Measurements from ENCODE around the gene SPOCD1.

SPOCD1 gene

DNA sequence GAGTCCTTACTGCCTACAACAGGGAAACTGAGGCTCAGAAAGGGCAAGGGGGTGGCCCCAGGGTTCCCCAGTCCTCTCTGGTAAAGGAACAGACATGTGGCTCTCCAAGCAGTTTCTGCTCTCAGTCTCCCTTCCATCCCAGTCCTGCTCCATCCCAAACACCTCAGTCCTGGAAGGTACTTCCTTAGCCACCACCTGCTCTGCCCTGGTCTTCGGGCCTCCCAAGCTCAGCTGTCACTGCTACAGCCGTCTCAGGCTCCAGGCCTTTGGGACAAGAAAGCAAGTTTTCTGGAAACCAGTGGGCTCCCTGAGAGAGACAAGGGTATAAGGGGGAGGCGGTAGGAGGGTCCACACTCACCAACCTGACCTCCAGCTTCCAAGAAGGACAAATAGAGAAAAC is 28.6 kb downstream of the SPOCD1 start:
- no peak for DNase-seq

DNA sequence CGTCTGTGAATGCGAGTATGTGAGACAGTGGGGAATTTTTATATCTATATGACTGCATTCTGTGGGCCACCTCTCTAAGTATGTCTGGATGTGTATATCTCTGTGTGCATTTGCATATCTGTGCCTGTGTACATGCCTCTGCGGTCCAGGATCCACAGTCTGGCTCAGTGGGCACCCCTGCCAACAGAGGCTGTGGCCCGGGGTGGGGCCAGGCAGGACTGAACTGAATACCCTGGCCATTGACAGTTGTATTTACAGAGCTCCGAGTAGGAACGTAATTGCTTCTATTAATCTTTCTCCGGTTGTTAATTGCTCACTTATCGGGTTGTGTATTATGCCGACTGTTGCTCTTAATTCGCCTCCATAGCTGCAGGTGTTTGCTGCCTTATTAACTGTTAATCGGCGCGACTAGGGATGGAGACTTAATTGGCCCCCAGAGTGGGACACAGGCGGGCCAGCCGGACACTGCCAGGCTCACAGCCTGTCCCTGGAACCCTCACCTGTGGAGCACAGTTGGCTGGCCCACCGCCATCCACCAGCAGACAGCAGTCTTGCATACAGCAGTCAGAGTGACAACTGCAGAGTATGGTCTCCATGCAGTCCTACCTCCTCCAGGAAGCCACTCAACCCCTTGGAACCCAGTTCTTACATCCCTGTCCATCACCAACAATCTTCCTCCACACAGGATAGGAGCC is 29.3 kb downstream of the SPOCD1 start:
- DNase-seq, result no peak

DNA sequence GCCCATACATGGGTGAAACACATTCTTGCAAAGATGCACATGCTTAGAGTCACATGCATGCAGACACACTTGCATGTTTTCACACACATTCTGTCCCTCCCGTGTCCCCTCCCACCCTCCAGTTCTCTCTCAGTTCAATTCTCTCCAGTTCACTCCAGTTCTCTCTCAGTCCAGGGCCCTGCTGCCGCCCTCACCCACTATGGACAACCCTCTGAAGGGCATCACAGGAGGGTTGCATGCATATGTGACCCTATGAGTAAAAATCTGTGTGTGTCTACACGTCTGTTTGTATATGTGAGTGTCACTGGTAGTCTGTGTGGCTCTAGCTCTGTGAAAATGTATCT is 29.9 kb downstream of the SPOCD1 start:
- no peak for DNase-seq

DNA sequence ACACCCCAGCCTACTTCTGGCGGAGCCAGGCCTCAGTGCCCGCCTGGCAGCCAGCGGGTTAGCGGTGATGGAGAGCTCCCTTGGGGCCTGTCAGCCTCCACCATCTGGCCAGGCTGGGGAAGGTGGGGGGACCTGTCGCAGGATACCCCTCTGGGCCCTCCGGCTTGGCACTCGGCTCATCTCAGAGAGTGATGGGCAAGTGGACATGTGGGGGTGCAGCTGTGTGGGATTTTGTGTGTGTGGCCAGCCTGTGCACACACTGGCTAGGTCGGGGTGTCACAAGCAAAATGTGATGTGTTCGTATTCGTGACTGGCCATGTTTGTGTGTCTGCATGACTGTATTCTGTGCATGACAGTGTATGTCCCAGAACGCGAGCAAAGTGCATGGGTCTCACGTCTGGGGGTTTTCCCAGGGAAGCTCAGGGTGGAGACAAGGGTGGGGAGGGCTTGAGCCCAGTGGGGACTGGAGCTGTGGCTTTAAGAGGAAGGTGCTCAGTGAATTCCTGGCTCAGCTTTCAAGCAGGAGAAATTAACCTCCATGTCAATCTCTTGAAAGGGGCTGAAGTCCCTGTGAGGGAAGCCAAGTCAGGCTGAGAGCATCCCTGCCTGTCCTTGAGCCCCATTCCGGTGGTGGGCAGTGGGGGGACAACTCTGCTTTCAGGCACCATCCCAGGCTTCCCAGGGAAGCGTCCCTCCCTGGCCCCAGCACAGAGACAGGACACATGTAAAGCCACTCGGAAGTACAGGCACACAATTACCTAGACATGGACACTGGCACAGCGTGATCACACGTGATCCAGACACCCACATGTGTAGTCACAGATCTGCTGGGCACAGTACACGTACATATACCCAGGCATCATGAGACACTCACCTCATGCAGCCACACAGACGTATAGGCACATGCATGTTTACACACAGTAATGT is 30.5 kb downstream of the SPOCD1 start:
- no peak for DNase-seq

DNA sequence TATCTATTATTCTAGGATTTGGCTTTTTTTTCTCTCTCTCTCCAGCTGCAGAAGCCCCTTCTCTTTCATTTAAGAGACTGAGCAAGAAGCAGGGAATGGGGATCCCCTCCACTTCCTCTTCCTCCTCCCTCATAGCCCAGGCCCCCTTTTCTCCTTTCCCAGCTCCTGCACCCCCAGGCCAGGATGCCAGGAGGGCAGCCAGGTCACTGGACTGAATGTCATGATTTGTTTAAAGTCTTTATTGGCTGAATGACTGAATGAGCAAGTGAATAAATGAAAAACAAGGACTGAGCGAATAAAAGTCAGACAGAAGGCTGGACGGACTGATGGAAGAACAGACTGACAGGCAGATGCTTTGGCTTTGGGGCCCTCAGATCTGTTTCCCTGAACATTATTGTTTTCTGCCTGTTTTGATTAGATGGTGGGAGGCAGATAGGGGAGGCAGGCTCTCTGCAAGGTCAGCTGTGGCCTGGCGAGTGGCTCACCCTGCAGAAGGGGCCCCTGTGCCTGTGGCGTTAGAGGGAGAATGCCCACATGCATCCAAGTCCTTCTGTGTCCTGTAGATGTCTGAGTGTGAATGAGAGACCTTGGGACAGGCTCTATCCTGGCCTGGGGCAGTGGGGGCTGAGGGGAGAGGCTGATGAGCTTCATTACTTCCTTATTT is 31.3 kb downstream of the SPOCD1 start:
- no peak for DNase-seq

DNA sequence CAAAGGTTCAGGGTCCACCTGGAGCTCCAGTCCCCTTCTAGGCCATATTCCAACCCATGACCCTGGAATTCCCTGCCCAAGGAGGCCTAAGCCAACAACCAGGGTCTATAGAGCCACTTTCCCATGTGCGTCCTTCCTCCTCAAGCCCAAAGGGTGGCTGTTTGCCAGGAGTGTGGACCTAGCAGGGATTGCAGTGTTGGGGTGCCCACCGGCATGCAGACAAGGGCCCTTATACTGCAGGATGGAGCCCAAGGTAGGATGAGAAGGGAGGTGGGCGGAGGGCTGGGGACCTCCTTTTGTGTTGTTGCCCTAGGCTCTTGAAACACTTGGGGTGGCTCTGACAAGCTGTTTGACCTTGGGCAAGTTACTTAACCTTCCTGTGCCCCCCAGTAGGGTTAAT is 32.0 kb downstream of the SPOCD1 start:
- no peak for DNase-seq

DNA sequence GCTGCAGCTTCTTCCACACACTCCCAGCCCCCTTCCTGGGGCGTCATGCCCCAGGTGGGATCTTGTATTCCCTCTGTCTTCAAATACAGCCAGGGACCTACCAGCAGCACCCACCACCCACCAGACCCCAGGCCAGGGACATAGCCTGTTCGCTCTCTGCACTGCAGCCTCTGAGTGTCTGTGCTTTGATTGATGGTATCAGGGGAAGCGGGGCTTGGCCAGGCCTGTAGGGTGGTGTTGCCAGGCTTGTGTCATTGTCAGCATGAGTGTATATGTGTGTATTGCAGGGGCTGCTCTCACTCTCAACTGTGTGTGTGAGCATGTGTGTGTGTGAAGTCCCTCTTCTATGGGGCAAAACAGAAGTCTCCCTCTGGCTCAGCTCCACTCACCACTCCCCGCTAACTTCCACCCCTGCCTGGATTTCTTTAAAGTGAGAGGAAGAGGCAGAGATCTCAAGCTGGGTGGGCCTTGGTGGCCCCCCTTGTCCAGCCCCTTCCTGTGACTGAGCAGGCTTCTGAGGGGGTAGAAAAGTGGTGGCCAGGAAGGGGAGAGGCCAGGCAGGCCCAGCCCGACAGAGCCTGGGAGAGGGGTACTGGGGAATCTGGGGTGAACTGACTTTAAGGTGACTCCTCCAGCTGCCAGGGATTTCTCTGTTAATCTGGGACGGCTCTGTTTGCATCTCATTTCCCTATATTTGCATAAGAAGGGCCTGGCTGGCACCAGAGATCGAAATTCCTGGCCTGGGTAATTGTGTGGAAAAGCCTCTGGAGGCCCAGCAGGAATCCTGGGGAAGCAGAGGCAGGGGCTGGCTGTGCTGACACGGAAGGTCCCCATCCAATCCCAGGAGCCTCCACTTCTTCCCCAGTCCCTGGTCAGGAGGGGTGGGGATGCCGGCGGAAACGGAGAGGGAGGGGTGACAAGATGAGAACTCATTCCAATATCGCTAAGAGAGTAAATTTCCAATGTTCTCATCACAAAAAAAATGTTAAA is 33.1 kb downstream of the SPOCD1 start:
- no peak for DNase-seq

DNA sequence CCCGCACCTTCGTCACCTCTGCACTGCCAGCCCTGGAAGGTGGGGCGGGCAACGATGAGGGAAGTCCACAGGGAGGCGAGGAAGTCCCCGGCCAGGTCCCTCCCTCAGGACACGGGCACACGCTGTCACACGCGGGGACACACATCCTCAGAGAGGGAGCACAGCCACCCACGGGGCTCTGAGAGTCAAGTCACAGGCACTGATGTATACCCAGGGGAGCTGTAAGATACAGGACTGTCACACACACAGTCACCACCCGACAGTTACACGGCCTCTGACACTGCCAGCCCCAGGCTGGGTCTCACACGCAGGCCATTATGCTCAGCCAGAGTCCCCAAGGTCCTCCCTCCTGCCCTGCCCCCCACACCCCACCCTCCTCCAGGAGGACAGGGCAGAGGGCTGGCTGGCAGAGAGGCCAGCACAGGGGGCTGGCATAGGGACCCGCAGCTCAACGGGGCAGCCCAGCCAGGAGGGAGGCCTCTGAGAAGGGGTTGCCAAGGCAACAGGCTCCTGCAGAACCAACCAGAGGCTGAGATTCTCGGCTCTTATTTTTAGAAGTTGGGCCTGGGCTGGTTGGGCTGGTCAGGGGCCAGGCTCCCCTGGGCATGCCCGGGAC is 34.0 kb downstream of the SPOCD1 start:
- peak in 2 of 14 donors; percentile 28 to 68 for DNase-seq

DNA sequence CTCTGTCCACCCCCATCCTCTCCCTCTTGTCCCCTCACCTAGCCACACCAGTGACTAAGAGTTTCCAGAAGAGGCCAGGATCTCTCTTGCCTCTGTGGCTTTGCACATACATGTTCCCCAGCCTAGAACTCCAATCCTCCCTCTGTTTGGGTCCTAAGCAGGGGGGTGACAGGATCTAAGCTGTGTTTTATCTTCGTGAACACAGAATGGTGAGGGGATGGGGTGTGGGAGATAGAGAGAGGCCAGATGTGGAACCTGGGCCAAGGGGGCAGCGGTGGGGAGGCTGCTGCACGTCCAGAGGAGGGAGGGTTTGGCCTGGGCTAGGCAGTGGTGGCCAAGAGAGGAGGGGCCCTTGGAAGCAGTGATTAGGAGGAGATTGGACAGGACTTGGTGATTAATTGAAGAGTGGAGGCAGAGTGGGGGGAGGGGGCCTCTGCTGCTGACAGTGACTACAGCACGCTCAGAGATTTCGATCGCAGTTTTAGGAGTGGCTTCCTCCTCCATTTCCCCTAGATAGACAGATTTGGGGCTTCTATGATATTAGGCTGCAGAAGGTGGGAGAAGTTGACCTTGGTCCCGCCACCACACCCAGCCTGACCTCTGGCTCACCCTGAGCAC is 34.6 kb downstream of the SPOCD1 start:
- no peak for DNase-seq

DNA sequence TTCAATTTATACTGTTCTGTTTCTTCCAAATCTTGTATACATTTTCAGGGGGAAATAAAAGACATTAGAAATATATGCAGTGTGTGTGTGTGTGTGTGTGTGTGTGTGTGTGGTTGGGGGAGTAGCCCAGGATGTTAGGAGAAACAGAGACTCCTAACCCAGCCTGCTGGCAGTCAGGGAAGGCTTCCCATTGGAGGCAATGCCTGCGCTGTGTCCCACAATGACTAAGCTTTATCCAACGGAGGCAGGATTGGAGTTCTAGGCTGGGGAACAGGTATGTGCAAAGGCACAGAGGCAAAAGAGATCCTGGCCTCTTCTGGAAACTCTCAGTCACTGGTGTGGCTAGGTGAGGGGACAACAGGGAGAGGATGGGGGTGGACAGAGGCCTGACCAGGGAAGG is 35.2 kb downstream of the SPOCD1 start:
- DNase-seq, result no peak

DNA sequence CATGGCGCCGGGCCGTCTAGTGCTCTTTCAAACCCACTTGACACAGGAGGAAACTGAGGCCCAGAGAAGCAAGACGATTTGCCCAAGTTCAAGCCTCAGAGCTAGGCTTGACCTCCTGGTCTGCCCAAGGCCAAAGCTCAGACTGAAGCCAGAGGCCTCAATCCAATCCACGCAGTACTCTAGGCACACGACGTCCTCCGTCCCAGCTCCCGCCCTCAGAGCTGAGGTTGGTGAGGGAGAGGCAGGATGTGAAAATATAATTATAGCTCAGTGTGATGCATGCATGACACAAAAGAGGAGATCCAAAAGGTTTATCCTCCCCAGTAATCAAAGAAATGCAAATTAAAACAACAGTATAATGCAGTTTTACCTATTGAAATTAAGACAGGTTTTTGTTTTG is 36.1 kb downstream of the SPOCD1 start:
- no peak for DNase-seq

DNA sequence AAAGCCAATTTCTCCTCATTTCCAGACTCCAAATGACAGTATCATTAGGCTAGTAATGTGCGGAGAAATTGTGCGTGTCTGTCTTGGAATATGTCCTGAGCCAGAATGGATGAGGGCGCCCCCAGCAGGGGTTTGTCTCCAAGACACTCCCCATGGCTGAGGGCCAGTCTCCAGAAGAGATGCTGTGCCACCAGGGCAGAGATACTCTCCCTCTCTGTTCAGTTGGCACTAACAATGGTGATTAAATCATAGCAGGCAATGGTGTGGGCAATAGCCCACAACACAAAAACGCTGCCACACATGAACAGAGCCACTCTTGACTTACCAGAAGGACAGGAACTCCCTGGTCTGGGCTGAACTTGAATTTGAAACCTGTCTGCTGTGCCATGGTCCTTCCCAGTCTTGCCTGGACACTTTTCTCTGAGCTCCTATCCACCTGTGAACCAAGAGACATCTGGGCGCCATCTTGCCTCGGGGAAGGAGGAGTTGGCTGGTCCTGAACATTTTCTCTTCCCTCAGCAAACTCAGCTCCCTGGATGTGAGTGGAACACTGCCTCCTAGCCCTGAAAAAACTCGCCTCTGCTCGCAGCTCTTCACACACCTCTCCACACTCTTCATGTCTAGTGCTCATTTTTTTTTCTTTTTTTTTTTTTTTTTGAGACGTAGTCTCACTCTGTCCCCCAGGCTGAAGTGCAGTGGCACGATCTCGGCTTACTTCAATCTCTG is 36.9 kb downstream of the SPOCD1 start:
- DNase-seq, result no peak

DNA sequence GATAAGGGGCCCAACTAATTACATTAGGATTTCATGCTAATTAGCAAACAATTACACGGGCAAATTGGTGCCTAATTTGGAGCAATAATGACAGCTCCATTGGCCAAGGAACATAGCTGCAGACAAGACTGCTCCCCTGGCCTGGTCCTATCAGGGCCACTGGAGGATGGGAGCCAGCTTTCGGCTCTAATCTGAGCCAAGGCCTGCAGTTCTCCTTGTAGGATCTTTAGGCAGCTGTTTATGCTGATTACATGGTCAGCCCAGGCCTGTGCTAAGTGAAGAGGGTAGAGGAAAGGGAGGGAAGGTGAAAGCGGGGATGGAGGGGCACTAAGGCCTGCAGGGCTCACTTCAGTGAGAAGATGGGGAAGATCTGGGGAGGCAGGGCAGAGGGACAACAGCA is 39.3 kb downstream of the SPOCD1 start:
- DNase-seq, result no peak

DNA sequence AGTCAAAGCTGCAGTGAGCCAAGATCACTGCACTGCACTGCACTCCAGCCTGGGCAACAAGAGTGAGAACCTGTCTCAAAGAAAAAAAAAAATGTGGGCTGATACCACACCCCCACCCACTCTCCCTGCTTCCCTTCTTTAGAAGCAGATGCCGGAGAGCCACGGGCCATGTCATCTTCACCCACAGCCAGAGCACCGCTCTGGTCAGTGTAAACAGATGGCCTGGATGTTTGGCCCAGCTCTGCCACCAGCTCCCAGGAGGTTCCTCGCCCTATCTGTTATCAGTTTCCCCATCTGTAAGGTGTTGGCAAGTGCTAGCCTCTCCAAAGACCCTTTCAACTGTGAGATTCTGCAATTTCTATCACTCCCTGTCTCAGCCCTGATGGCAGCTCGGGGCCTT is 39.8 kb downstream of the SPOCD1 start:
- DNase-seq, result no peak

DNA sequence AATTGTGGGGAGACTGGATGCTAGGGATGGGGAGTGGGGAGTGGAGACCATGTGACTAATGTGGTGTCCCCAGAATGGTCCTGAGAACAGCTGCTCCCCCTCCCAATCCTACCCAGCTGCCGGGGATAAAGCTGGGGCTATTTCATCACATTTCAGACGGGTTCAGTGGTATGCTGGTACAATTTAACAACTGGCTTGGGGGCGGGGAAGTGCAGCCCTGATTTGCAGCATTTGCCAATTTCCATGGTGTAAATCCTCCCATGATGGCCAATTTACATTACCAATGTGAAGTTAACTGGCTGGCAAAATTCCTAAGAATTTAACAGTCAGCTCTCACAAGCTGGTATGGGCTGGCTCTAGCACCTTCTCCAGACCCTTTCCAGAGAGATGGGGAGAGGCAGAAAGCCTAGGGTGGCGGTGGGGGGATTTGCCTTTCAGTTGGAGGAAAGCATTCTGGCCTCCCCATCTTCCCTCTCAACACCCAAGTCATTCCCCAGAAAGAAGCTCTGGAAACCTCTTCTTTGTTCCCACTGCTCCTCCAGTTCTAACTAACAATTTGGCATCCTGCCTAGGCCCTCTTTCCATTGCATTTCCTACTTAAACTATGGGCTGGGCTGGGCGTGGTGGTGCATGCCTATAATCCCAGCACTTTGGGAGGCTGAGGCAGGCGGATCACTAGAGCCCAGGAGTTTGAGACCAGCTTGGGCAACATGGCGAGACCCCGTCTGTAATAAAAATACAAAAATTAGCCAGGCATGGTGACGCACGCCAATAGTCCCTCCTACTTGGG is 40.4 kb downstream of the SPOCD1 start:
- no peak for DNase-seq

DNA sequence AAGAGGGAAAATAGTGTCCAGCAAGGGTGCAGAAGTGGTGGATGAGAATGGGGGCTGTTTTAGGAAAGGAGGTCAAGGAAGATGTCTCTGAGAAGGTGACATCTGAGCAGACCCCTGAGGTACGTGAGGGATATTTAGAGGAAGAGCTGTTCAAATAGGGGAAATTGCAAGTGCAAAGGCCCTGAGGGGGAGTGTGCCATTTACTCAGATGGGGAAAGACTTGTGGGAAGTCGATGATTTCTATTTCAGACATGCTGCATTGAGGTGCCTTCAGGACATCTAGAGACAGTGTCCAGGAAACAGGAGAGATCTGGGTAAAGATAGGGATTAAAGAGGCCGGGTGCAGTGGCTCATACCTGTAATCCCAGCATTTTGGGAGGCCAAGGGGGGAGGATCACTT is 41.3 kb downstream of the SPOCD1 start:
- no peak for DNase-seq

DNA sequence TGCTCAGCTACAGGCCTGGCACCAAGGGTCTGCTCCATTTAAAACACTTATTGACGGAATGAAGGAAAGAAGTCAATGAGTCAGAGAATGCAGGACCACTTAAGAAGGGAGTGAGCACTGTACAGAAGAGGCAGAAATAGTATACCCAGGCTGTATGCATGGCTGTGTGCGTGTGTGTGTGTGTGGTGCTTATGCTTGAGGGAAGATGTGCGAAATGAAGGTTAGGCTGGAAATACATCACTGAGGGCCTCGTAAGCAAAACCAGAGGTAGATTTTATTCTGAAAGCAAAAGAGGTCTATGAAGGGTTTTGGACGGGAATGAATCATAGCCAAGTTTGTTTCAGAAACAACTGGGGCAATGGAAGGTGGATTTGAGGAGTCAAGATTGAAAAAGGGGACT is 42.0 kb downstream of the SPOCD1 start:
- no peak for DNase-seq

DNA sequence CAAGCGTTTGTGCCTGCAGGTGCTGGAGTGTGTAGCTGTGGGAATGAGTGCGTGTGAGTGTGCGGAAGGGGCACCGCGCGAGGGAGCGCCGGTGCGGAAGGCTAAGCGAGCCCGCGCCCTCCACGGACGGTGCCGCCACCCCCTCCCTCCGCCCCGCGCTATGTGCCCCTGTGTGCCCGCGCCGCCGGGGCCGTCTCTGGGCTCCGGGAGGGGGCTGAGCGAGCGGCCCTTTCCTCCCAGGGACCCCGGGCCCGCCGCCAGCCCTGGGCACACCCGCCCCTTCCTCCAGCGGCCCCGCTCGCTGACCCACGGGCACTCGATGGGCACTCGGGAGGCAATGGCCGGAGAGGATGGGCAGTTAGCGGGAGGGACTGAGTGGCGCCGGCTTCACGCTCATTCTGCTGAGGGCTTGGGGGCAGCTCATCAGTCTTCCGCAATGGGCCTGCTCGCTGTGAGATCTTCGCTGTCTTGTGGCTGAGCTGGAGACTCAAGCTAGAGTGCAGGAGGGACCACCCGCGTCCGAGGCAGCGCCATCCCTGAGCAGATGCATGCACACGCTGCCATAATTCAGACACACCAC is 43.1 kb downstream of the SPOCD1 start:
- no peak for DNase-seq

DNA sequence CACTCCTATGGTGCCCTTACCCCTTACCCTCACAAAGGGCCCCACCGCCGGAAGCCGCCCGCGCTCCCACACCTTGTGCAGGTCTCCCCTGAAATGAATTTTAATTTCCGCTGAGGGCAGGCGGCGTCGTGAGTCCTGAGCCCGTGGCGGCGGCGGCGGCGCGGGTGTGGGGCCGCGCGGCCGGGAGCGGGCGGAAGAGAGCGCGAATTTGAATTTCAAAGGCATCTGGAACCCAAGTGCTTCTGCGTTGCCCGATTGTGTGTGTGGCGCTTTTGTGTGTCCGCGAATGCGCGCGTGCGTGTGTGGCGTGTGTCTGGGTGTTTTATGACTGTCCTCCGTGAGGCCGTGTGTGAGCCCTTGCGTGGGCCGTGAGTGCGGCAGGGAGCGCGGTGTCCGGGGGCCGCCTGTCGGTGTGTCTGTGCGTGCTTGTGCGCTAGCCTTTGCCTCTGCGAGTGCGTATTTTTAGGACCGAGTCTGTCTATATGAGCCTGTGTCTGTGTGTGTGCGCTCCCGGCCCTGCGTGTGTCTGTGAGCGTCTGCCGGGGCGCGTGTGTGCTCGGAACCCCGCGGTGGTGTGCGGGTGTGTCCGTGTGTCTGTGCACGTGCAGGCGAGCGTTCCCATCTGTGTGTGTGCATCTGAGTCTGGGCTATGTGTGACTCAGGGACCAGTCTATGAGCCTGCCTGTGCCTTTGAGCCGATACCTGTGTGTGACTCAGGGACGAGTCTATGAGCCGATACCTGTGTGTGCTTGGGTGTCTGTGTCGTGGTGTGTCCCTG is 43.7 kb downstream of the SPOCD1 start:
- DNase-seq, result peak in 1 of 14 donors; percentile 52

Data from C1 segment of cervical spinal cord (tissue), 14 donors.